Glutamatergic neuron (in vitro differentiated cells): Measurements from ENCODE around the gene CLRN1. TPM values are rescaled to one million over a fixed set of nuclear protein-coding genes. Genes with fewer than 3 reads are reported as not detected.

Source experiments
- DNase-seq: peaks from one replicate; pipeline ENCODE4 v3.0.0; 2022
- H3K27ac Mint-ChIP-seq: one replicate; pipeline ENCODE4 v1.8.0; 2020; ENCODE audit warnings: mild to moderate bottlenecking, mixed read lengths, inconsistent platforms; ENCODE audit not compliant: unreplicated experiment
- H3K27me3 Mint-ChIP-seq: one replicate; pipeline ENCODE4 v1.8.0; 2020; ENCODE audit warnings: mild to moderate bottlenecking, moderate library complexity, mixed read lengths, inconsistent platforms; ENCODE audit not compliant: unreplicated experiment
- H3K36me3 Mint-ChIP-seq: one replicate; pipeline ENCODE4 v1.8.0; 2020; ENCODE audit warnings: mild to moderate bottlenecking, mixed read lengths, inconsistent platforms; ENCODE audit not compliant: unreplicated experiment
- H3K4me1 Mint-ChIP-seq: one replicate; pipeline ENCODE4 v1.8.0; 2020; ENCODE audit warnings: mild to moderate bottlenecking, low read depth, mixed read lengths, inconsistent platforms; ENCODE audit not compliant: unreplicated experiment
- H3K4me3 Mint-ChIP-seq: one replicate; pipeline ENCODE4 v1.8.0; 2020; ENCODE audit warnings: mild to moderate bottlenecking, mixed read lengths, inconsistent platforms; ENCODE audit not compliant: unreplicated experiment
- H3K9me3 Mint-ChIP-seq: one replicate; pipeline ENCODE4 v1.8.0; 2020; ENCODE audit warnings: mild to moderate bottlenecking, moderate library complexity, mixed read lengths, inconsistent platforms; ENCODE audit not compliant: unreplicated experiment
- total RNA-seq: library from RNA; stranded (reverse); fragmentation: NEBNext Ultra II Directional; extraction: Animal tissue kit (Norgen Biotek cat#: 25700); gene quantifications from one replicate; pipeline ENCODE4 v1.2.1, GENCODE V29; 2021; ENCODE audit not compliant: unreplicated experiment
- TF ChIP-seq, protein P1 (sequence below): fragments of 200-600 bp; sonication (generic); IDR thresholded peaks from one replicate; pipeline ENCODE4 v1.5.0; 2021; ENCODE audit not compliant: partially characterized antibody, unreplicated experiment

CLRN1 gene
- total RNA-seq, 1 donor from 2014 or later, result not detected

DNA sequence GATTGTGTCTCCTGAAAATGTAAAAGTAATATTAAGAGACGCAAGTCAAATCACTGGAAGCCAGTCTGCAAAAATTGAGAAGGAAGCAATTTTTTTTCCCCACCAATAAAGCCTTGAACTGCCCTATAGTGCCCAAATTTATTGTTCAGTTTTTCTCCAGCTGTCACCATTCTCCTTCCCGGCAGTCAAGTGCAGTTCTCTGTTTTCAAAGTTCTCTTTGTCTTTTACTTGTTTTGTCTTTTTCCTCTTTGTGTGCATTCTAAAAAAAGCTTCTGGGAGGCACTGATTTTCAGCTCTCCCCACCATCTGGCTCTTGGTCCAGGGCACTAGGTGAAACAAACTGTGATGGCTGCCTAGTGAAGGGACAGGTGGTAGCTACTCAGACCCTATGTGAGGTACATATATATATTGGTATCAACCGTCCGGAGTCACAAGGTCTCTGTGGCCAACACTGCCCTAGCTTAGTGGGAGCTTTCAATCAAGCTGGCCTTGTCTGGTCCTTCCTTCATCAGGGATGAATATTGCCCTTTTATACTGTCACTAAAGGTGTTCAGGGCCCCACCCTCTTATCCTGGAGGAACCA, 6.1 kb upstream of the CLRN1 start:
- Mint-ChIP-seq H3K27me3 (no peaks in the 10 kb centered on the region), H3K4me3 (no peak overlapping the region), H3K27ac (no peak overlapping the region), H3K36me3 (no peaks in the 10 kb centered on the region), H3K4me1 (no peaks in the 10 kb centered on the region), H3K9me3 (no peaks in the 10 kb centered on the region)
- TF ChIP-seq, protein P1, sequence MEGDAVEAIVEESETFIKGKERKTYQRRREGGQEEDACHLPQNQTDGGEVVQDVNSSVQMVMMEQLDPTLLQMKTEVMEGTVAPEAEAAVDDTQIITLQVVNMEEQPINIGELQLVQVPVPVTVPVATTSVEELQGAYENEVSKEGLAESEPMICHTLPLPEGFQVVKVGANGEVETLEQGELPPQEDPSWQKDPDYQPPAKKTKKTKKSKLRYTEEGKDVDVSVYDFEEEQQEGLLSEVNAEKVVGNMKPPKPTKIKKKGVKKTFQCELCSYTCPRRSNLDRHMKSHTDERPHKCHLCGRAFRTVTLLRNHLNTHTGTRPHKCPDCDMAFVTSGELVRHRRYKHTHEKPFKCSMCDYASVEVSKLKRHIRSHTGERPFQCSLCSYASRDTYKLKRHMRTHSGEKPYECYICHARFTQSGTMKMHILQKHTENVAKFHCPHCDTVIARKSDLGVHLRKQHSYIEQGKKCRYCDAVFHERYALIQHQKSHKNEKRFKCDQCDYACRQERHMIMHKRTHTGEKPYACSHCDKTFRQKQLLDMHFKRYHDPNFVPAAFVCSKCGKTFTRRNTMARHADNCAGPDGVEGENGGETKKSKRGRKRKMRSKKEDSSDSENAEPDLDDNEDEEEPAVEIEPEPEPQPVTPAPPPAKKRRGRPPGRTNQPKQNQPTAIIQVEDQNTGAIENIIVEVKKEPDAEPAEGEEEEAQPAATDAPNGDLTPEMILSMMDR, result no peak
- no peak for DNase-seq

DNA sequence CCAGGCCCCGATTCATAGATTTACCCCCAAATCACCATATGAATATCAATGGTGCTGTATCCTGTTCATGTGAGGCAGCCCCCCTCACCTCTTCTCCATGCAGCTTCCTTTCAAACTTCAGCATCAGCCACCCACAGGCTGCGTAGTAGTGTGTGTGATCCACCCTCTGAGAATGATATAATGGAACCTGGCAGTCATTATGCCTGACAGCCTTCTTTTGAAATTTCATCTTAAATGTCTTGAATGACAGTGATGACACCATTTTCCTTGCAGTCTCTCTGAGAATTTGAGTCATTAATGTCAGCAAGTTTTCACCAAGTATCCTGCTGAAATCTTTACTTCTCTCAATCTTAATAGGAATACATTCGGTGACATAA, 3.5 kb upstream of the CLRN1 start:
- Mint-ChIP-seq H3K36me3 (no peaks in the 10 kb centered on the region), H3K4me3 (no peak overlapping the region), H3K27ac (no peak overlapping the region), H3K9me3 (no peaks in the 10 kb centered on the region), H3K27me3 (no peaks in the 10 kb centered on the region), H3K4me1 (no peaks in the 10 kb centered on the region)
- DNase-seq, result no peak
- TF ChIP-seq, protein P1, result no peak

DNA sequence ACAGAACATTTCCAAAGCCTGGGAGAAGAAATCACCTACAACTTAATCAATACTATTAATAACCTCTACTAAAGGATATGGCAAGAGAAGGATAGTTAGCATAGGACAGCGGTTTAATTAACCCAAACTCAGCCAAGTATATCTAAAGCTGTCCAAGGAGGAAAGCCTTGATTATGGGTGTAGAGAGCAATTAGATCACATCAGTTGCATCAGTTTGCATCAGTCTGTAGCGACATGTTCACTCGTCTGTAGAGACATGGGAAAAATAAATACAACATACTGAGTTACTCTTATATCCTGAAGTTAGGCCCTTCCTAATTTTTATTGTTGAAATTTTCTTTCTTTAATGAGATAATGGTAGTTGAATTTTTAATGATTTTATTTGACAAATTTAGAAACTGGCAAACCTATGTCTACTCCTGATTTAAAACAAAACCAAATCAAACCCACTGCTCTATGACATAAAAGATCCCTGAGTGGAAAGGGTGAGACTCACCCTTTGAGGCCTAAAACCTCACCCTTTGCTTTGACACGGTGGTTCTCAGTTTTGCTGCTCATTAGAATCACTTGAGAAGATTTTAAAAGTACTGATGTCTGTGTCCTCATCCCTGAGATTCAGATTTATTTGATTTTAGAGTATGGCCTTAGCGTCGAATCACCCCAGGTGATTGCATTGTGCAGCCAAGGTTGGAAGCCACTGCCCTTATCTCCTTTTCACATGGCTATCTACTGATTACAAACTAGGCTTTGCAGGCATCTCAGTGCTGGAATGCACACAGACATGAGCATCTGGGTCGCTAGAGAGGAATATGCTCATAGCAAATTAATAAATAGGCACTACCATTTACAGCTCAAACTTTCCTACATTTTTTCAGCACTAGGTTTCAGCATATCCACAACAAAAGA, 2.8 kb upstream of the CLRN1 start:
- Mint-ChIP-seq H3K9me3 (no peaks in the 10 kb centered on the region), H3K4me1 (no peaks in the 10 kb centered on the region), H3K27me3 (no peaks in the 10 kb centered on the region), H3K27ac (no peak overlapping the region), H3K4me3 (no peak overlapping the region), H3K36me3 (no peaks in the 10 kb centered on the region)
- no peak for DNase-seq
- TF ChIP-seq, protein P1, result no peak

DNA sequence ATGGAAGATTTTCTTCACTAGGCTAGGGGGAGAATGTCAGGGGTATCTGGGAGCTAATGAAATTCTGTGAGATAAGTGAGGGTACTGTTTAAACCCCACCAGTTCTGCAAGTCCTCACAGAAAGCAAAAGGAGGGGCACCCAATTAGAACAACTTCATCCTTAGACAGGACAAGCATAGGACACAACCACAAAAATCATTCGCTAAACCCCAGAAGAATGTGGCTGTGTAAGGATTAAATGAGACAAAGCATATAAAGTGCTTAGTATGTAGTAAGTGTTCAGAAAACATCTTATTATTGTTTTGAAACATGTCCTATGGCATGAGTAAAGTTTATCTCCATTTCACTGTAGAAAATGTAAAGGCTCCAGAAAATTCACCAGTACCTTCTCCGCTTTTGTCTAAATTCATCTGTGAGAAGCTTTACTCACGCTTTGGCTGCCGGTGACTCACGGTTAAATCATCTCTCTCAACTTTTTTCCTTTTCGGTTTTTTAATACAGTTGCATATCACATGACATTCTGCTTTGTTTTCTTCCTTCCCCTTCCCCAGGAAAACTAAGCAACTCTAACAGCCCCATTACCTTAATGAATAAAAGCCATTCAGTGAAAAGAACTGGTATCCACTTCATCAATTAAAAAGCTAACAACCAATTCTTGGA, 1.7 kb downstream of the CLRN1 start:
- H3K27ac Mint-ChIP-seq, result no peak overlapping the region
- no peak for DNase-seq
- H3K27me3 Mint-ChIP-seq, result peaks cover 2% of the 10 kb centered on the region
- H3K4me3 Mint-ChIP-seq, result no peak overlapping the region
- TF ChIP-seq, protein P1, result no peak
- no peaks in the 10 kb centered on the region for H3K9me3 Mint-ChIP-seq
- no peaks in the 10 kb centered on the region for H3K36me3 Mint-ChIP-seq
- no peaks in the 10 kb centered on the region for H3K4me1 Mint-ChIP-seq
